Measurements from ENCODE around the gene APRT. TPM values are rescaled to one million over a fixed set of nuclear protein-coding genes. Genes with fewer than 3 reads are reported as not detected.

Gene APRT
- total and polyA plus RNA-seq, 9 donors, result 12.7 to 150 (median 74.1) TPM

DNA sequence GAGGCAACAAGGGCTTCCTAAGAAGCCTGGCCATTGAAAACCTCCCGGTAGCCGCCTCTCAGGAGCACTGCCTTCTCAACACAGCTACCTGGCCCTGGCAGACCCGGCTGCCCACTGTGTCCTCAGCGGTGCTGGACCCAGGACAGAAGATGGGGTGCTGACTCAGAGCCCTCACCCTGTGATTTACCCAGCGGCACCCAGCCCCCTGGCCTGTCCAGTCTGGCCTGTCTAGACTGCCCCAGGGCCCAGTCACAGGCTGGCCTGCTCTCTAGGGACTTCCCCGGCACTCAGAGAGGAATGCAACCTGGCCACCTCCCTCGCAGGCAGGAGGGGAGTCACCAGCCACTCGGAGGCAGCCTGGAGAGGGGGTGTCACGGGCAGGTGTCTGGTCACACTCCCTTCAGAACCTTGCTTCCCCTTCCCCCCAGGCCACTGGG, 46.8 kb downstream of the APRT start:
- Histone ChIP-seq H3K27me3 (no peaks in the 10 kb centered on the region), H3K4me1 (ENCODE audit: insufficient read depth) (peaks cover 24% of the 10 kb centered on the region), H3K27ac (no peak overlapping the region), H3K4me3 (no peak overlapping the region), H3K36me3 (no peaks in the 10 kb centered on the region), H3K9me3 (no peaks in the 10 kb centered on the region)
- WGBS, 3 donors, result 86 to 90% (median 88%) methylated on average over 8 to 9 of the region's 9 CpGs
- TF ChIP-seq EP300 (IDR thresholded peaks at IDR 0.05) (no peak), POLR2A (IDR thresholded peaks at IDR 0.05) (no peak)
- TF ChIP-seq, protein P1, sequence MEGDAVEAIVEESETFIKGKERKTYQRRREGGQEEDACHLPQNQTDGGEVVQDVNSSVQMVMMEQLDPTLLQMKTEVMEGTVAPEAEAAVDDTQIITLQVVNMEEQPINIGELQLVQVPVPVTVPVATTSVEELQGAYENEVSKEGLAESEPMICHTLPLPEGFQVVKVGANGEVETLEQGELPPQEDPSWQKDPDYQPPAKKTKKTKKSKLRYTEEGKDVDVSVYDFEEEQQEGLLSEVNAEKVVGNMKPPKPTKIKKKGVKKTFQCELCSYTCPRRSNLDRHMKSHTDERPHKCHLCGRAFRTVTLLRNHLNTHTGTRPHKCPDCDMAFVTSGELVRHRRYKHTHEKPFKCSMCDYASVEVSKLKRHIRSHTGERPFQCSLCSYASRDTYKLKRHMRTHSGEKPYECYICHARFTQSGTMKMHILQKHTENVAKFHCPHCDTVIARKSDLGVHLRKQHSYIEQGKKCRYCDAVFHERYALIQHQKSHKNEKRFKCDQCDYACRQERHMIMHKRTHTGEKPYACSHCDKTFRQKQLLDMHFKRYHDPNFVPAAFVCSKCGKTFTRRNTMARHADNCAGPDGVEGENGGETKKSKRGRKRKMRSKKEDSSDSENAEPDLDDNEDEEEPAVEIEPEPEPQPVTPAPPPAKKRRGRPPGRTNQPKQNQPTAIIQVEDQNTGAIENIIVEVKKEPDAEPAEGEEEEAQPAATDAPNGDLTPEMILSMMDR (IDR thresholded peaks at IDR 0.05), result no peak
- intact Hi-C loops (cut with DNase I), result no loop called here
- DNase-seq, result no peak

DNA sequence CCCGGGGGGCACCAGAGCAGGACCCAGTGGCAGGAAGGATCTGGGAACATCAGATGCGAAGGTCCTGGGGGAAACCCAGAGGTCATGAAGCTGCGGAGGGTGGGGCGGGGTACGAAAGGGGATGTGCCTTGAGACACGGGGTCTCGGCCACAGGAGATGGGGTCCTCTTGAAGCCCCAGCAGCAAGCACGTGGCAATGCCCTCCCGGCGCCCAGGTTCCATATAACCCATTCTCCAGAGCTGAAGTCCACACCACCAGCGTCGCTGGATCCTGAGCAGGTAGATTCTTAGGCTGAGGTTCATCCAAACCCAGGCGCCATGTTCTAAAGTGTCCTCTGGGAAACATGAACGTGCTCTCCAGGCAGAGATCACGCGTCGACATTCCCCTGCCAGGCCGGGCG, 47.6 kb downstream of the APRT start:
- Histone ChIP-seq H3K27me3 (no peaks in the 10 kb centered on the region), H3K4me3 (no peak overlapping the region), H3K27ac (no peak overlapping the region), H3K9me3 (no peaks in the 10 kb centered on the region), H3K4me1 (ENCODE audit: insufficient read depth) (peaks cover 23% of the 10 kb centered on the region), H3K36me3 (no peaks in the 10 kb centered on the region)
- intact Hi-C loops (cut with DNase I), result no loop called here
- TF ChIP-seq POLR2A (IDR thresholded peaks at IDR 0.05) (no peak), EP300 (IDR thresholded peaks at IDR 0.05) (no peak)
- TF ChIP-seq, protein P1 (IDR thresholded peaks at IDR 0.05), result no peak
- 90 to 94% (median 92%) methylated on average over 19 of the region's 19 CpGs for WGBS, 3 donors
- no peak for DNase-seq

DNA sequence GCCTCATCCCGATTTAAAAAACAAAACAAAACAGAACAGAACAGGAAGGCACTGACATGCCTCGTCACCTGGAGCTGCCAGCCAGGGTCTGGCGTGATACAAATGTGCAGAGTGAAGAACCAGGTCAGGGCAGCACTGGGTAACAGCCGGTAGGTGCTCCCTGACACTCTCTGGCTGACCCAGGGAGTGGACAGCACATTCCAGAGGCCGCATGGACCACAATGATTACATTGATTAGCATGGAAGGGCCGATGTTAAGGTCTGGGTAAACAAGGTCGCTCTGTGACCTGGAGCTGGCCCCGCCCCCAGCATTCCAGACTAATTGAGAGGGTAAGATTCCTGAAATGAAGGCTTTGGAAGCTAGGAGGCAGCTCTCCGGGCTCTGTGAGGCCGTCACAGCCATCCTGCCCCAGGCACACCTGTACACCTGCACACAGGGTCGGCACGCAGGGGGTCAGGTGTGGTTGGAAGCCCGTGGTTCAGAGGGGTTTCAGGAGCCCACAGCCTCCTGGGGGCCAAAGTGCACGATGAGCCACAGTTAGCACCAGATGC, 48.1 kb downstream of the APRT start:
- Histone ChIP-seq H3K27ac (no peak overlapping the region), H3K36me3 (no peaks in the 10 kb centered on the region), H3K4me1 (ENCODE audit: insufficient read depth) (peaks cover 21% of the 10 kb centered on the region), H3K27me3 (no peaks in the 10 kb centered on the region), H3K4me3 (no peak overlapping the region), H3K9me3 (no peaks in the 10 kb centered on the region)
- DNase-seq, result no peak
- 63 to 65% (median 63%) methylated on average over 14 of the region's 14 CpGs for WGBS, 3 donors
- TF ChIP-seq EP300 (IDR thresholded peaks at IDR 0.05), result no peak
- no peak for TF ChIP-seq POLR2A (IDR thresholded peaks at IDR 0.05)
- TF ChIP-seq, protein P1 (IDR thresholded peaks at IDR 0.05), result no peak
- intact Hi-C loops (cut with DNase I), result no loop called here

DNA sequence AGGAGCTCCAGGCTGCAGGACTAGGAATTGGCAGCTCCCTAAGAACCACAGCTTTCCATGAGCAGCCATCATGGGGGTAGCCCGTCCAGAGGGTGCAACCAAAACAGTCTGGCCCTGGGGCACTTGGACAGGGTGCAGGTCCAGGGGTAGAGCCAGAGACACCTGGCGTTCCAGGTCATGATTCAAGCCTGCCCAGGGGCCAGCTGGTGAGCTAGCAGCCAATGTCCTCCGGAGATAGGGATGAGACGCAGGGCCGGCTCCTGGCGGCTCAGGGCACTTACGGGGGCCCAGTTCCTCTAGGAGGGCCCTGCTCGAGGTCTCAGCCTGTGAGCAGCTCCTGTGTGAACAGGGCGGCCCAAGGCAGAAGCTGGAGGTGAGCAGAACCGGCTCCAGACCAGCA, 48.8 kb downstream of the APRT start:
- H3K27me3 ChIP-seq, result no peaks in the 10 kb centered on the region
- H3K36me3 ChIP-seq, result no peaks in the 10 kb centered on the region
- no peak overlapping the region for H3K4me3 ChIP-seq
- DNase-seq, result no peak
- TF ChIP-seq POLR2A (IDR thresholded peaks at IDR 0.05), result no peak
- no peak for TF ChIP-seq EP300 (IDR thresholded peaks at IDR 0.05)
- TF ChIP-seq, protein P1 (IDR thresholded peaks at IDR 0.05), result no peak
- peaks cover 16% of the 10 kb centered on the region for H3K4me1 ChIP-seq (ENCODE audit: insufficient read depth)
- intact Hi-C loops (cut with DNase I), result no loop called here
- H3K27ac ChIP-seq, result no peak overlapping the region
- no peaks in the 10 kb centered on the region for H3K9me3 ChIP-seq
- WGBS, 3 donors, result 72 to 80% (median 77%) methylated on average over 6 to 10 of the region's 10 CpGs
